ENCODE data around the gene CDIP1.

GRCh38 chr16:4481526-4481925 lies 57.0 kb downstream of the CDIP1 start:
- no peak for TF ChIP-seq POLR2A (IDR thresholded peaks at IDR 0.05; ENCODE audit: extremely low read depth, insufficient read length)
- TF ChIP-seq CTCF (IDR thresholded peaks at IDR 0.05; ENCODE audit: low read depth, low read length), result no peak
- no peak for TF ChIP-seq MAX (IDR thresholded peaks at IDR 0.05; ENCODE audit: low read depth, low read length)

Measured in NB4 (cell line).